AG04450 (cell line): ENCODE results near the gene CATSPERZ. TPM values are rescaled to one million over a fixed set of nuclear protein-coding genes. Genes with fewer than 3 reads are reported as not detected.

ENCODE experiments used
- CTCF ChIA-PET: fragments of 300-600, 350-600 bp; formaldehyde crosslinking; extraction: SDS; loops from one replicate; lab custom pipeline; 2022; ENCODE audit warnings: antibody characterized with exemption, inconsistent platforms; lab: Charles Lee
- POLR2A ChIA-PET: fragments of 350-600 bp; formaldehyde crosslinking; extraction: SDS; loops from one replicate; lab custom pipeline; 2021; ENCODE audit warnings: antibody characterized with exemption, inconsistent platforms; lab: Yijun Ruan, JAX
- DNase-seq: peaks from one replicate; pipeline ENCODE4 v3.0.0-alpha.2; 2011; ENCODE audit warnings: low read depth, low spot score
- H3K27ac ChIP-seq: one replicate; pipeline ENCODE4 v1.5.1; 2012; ENCODE audit warnings: low read depth, low read length, control low read depth
- H3K27me3 ChIP-seq: one replicate; pipeline ENCODE4 v1.6.0; 2012; ENCODE audit warnings: low read length; ENCODE audit not compliant: control insufficient read depth, insufficient read depth
- H3K4me3 ChIP-seq: 2 replicates; pipeline ENCODE4 v1.5.1; 2011; ENCODE audit warnings: mild to moderate bottlenecking, low read depth, low read length, control low read depth
- H3K9me3 ChIP-seq: 2 replicates; pipeline ENCODE4 v1.5.1; 2012; ENCODE audit warnings: low read length; ENCODE audit not compliant: control insufficient read depth, insufficient read depth
- CTCF ChIP-seq: IDR thresholded peaks from 2 replicates; pipeline ENCODE4 v1.5.1; 2011; ENCODE audit warnings: low read depth, low read length, control low read depth, inconsistent platforms
- polyA plus RNA-seq: library from polyadenylated mRNA; depleted of rRNA; stranded (reverse); fragments of >200 nt; gene quantifications from 2 replicates; pipeline ENCODE4 v1.2.3, GENCODE V29; 2011

The CATSPERZ gene
- polyA plus RNA-seq, 1 experiment = not detected

GRCh38 chr11:64341429-64341828 is 41.3 kb downstream of the CATSPERZ start:
- H3K27me3 ChIP-seq = no peaks in the 10 kb centered on the region
- no peak for TF ChIP-seq CTCF
- ChIA-PET POLR2A (interaction anchor here (0.5 to 1.5 kb wide), 4 partner anchors 14 to 166 kb away, joined by 3 to 4 read pairs (median 4); no protein-coding TSS in a partner anchor), CTCF (interaction anchor here (0.6 to 4.9 kb wide), 4 partner anchors 9 to 225 kb away, joined by 4 to 86 read pairs (median 12); partner anchors contain the start of genes PRDX5 and TRMT112)
- DNase-seq = no peak
- peaks cover 4% of the 10 kb centered on the region; the same call in 1 of the 2 replicates for H3K9me3 ChIP-seq
- no peak overlapping the region for H3K4me3 ChIP-seq
- H3K27ac ChIP-seq = no peak overlapping the region

GRCh38 chr11:64341851-64342791 is 42.0 kb downstream of the CATSPERZ start:
- peak; percentile 42 for DNase-seq
- ChIA-PET CTCF (interaction anchor here (0.6 to 4.9 kb wide), 8 partner anchors 10 to 224 kb away, joined by 3 to 86 read pairs (median 4); partner anchors contain the start of genes PRDX5 and TRMT112), POLR2A (interaction anchor here (0.5 to 1.5 kb wide), 8 partner anchors 9 to 167 kb away, joined by 3 to 12 read pairs (median 4); partner anchors contain the start of genes PRDX5 and TRMT112)
- Histone ChIP-seq H3K9me3 (peaks cover 4% of the 10 kb centered on the region; the same call in 1 of the 2 replicates), H3K27me3 (no peaks in the 10 kb centered on the region), H3K4me3 (peak overlapping the region; percentile 51), H3K27ac (peak overlapping the region; percentile 57)
- peak; percentile 32 for TF ChIP-seq CTCF

- TF ChIP-seq CTCF = no peak
- no peak for DNase-seq
- H3K9me3 ChIP-seq = peaks cover 4% of the 10 kb centered on the region; the same call in 1 of the 2 replicates
- H3K27ac ChIP-seq = no peak overlapping the region
- no peaks in the 10 kb centered on the region for H3K27me3 ChIP-seq
- CTCF ChIA-PET = interaction anchor here (0.9 to 4.9 kb wide), 6 partner anchors 11 to 47 kb away, joined by 3 to 86 read pairs (median 5); no protein-coding TSS in a partner anchor
- POLR2A ChIA-PET = interaction anchor here (0.6 to 1.5 kb wide), 5 partner anchors 8 to 39 kb away, joined by 4 to 12 read pairs (median 5); partner anchors contain the start of genes PRDX5 and TRMT112
- H3K4me3 ChIP-seq = peak overlapping the region; percentile 21; the same call in 1 of the 2 replicates
Observed at GRCh38 chr11:64342869-64343745, 42.9 kb downstream of the CATSPERZ start.

- ChIA-PET POLR2A (no interaction called here), CTCF (interaction anchor here (0.5 to 4.9 kb wide), 2 partner anchors 12 to 43 kb away, joined by 4 to 86 read pairs; no protein-coding TSS in a partner anchor)
- Histone ChIP-seq H3K9me3 (peaks cover 4% of the 10 kb centered on the region; the same call in 1 of the 2 replicates), H3K4me3 (no peak overlapping the region), H3K27me3 (no peaks in the 10 kb centered on the region), H3K27ac (no peak overlapping the region)
- peak; percentile 25; the same call in 1 of the 2 replicates for TF ChIP-seq CTCF
- DNase-seq = no peak
Observed at GRCh38 chr11:64343767-64344559, 43.8 kb downstream of the CATSPERZ start.
